GM21786 (cell line): ENCODE data around the gene CDKN1B.

ENCODE experiments used
- ATAC-seq: cut with Tn5 transposase; IDR thresholded peaks from one replicate; pipeline ENCODE4 v1.9.1; 2021; ENCODE audit not compliant: unreplicated experiment

Gene CDKN1B

GRCh38 chr12:12700254-12700653 lies 16.9 kb upstream of the CDKN1B start:
- ATAC-seq: no peak

DNA sequence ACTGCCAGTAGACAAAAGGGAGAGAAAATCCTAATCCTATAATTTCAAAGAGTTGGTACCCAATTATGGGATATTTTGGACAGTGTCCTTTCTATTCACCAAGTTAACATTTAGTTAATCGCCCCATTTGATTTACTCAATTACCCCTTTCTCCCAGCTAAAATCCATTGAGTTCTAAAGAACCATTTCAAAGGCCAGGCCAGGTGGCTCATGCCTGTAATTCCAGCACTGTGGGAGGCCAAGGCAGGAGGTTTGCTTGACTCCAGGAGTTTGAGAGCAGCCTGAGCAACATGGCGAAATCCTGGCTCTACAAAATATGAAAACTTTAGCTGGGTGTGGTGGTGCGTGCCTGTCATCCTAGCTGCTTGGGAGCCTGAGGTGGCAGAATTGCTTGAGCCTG lies 15.7 kb upstream of the CDKN1B start:
- ATAC-seq: no peak

- peak; percentile 71 for ATAC-seq
Observed at GRCh38 chr12:12704593-12705230, 12.5 kb upstream of the CDKN1B start.

DNA sequence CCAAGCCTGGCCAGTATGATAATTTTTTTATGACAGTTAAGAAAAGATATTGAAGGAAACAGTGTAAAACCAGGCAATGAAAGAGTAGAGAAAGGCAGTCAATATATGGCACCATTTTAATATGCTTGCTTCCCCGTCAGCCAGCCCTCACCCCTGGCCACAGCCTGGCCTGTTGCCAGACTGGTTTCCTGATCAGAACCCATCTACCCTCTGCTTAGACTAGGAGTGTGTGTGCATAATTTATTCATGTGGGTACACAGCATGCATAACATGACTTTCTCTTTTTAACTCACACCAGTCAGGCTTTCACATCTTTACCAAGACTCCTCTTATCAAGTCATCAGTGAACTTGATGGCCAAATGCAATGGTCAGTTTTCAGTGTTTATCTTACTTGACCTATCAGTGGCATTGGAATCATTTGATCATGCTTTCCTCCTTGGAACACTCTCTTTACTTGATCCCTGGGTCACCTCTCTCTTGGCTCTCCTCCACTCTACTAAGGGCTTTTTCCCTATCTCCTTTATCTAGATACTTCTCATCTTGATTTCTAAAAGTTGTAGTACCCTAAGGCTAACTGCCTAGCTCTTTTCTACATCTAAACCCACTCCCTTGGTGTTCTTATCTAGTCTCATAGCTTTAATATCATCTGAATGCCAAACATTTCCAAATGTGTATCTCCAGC lies 11.2 kb upstream of the CDKN1B start:
- no peak for ATAC-seq

- ATAC-seq: no peak
Observed at GRCh38 chr12:12713932-12714275, 3.3 kb upstream of the CDKN1B start.

- ATAC-seq: peak; percentile 30
Observed at GRCh38 chr12:12714276-12715021, 2.7 kb upstream of the CDKN1B start.

GRCh38 chr12:12715128-12715458 lies 2.1 kb upstream of the CDKN1B start:
- no peak for ATAC-seq

DNA sequence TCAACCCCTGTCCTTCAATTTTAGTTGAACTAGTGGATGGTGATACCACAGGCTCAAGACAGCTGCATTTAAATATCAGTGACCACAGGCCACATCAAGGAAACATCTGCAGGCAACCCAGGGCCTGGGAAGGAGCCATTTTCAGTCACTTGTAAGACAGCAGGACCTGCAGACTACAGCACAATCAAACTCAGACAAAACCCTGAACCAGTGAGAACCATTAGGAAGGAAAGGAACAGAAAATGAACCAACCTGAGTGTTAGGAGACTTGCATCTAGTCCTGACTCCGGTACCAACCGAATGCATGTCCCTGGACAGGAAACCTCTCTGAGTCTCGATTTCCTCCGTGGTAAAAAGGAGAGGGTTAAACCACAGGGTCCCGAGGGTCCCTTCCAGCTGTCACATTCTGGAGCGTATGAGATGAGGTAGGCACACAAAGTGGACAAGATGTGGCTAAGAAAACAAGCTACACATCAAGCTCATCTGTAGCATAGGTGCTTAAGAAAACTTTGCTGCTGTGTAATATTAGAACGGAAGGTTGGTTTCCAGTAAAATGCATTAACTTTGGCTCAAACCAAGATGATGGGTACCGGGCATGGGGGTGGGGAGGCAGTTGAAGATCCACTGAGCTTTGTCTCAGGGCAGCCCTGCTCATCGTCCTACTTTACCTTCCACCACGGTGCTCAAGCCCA lies 1.6 kb upstream of the CDKN1B start:
- peak; percentile 41 for ATAC-seq

DNA sequence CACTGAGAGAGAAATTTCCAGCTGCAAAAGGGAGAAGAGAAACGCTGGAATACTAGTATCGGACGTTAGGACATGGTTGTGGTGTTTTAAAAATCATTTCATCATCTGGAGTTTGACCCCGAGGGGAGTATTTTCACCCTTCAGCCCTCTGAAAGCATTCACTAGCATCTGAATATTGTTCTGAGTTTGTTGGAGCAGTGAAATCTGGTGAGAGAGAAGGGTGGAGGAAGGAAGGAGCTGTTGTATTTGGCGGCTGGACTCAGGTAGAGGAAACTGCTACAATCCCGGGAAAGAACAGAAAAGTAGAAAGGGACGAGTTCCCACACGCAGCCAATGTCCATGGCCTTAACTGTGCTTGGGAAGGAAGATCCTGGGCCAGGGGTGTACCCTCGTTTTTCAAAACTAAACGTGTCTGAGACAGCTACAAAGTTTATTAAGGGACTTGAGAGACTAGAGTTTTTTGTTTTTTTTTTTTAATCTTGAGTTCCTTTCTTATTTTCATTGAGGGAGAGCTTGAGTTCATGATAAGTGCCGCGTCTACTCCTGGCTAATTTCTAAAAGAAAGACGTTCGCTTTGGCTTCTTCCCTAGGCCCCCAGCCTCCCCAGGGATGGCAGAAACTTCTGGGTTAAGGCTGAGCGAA lies 896 bp upstream of the CDKN1B start:
- ATAC-seq: no peak

DNA sequence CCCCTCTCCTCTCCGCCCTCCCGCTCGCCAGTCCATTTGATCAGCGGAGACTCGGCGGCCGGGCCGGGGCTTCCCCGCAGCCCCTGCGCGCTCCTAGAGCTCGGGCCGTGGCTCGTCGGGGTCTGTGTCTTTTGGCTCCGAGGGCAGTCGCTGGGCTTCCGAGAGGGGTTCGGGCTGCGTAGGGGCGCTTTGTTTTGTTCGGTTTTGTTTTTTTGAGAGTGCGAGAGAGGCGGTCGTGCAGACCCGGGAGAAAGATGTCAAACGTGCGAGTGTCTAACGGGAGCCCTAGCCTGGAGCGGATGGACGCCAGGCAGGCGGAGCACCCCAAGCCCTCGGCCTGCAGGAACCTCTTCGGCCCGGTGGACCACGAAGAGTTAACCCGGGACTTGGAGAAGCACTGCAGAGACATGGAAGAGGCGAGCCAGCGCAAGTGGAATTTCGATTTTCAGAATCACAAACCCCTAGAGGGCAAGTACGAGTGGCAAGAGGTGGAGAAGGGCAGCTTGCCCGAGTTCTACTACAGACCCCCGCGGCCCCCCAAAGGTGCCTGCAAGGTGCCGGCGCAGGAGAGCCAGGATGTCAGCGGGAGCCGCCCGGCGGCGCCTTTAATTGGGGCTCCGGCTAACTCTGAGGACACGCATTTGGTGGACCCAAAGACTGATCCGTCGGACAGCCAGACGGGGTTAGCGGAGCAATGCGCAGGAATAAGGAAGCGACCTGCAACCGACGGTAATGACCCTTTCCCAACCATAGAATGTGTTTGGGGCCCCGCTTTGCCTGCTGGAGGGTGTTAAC lies 615 bp downstream of the CDKN1B start:
- no peak for ATAC-seq

DNA sequence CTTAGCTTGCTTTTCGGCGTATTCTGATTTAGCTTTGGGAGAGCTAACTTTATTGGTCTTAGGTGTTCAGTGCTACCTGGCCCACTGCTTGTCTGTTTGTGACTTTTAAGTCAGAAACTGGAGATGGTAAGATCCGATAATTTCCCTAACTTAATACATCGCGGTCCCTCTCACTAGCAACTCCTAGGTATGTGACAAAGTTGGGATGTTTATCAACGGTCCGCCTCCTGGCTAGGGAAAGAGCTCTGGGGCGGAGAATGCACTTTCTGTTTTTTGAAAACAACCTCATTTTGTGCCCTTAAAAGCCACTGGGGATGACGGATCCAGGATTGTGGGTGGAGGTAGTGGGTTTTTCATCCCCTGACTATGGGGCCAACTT lies 1.2 kb downstream of the CDKN1B start:
- no peak for ATAC-seq

DNA sequence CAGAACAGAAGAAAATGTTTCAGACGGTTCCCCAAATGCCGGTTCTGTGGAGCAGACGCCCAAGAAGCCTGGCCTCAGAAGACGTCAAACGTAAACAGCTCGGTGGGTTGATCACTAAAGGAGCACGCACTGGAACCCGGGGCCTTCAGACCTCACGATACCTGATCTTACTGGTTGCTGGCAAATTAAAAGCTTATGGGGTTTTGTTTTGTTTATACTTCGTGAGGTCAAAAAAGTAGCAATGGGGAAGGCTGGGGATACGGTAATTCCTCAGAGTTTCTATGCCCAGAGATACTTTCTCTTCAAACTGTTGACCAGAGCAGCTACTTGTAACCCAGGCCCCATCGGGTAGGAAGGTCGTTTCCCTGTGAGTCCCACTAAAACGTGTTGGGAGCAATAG lies 1.7 kb downstream of the CDKN1B start:
- no peak for ATAC-seq

GRCh38 chr12:12719496-12719895 lies 2.3 kb downstream of the CDKN1B start:
- ATAC-seq: no peak

GRCh38 chr12:12720052-12720451 lies 2.9 kb downstream of the CDKN1B start:
- ATAC-seq: no peak

DNA sequence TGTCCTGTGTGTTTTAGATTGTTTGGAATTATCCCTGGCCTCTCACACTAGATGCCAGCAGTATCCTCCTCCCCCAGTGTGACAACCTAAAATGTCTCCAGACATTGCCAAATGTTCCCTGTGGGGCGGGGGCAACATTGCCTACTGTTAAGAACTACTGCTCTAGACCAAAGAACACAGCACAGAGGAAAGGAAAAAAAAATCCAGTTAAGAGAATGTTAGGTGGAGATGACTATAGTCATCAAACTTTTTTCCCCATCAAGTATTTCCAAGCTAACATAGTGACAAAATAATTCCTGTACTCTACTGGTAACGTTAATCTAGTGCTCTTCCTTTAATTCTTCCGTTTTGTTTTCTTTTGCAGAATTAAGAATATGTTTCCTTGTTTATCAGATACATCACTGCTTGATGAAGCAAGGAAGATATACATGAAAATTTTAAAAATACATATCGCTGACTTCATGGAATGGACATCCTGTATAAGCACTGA lies 3.5 kb downstream of the CDKN1B start:
- no peak for ATAC-seq

DNA sequence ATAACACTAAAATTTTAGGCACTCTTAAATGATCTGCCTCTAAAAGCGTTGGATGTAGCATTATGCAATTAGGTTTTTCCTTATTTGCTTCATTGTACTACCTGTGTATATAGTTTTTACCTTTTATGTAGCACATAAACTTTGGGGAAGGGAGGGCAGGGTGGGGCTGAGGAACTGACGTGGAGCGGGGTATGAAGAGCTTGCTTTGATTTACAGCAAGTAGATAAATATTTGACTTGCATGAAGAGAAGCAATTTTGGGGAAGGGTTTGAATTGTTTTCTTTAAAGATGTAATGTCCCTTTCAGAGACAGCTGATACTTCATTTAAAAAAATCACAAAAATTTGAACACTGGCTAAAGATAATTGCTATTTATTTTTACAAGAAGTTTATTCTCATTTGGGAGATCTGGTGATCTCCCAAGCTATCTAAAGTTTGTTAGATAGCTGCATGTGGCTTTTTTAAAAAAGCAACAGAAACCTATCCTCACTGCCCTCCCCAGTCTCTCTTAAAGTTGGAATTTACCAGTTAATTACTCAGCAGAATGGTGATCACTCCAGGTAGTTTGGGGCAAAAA lies 4.1 kb downstream of the CDKN1B start:
- no peak for ATAC-seq

GRCh38 chr12:12721814-12722434 lies 4.8 kb downstream of the CDKN1B start:
- ATAC-seq: no peak

DNA sequence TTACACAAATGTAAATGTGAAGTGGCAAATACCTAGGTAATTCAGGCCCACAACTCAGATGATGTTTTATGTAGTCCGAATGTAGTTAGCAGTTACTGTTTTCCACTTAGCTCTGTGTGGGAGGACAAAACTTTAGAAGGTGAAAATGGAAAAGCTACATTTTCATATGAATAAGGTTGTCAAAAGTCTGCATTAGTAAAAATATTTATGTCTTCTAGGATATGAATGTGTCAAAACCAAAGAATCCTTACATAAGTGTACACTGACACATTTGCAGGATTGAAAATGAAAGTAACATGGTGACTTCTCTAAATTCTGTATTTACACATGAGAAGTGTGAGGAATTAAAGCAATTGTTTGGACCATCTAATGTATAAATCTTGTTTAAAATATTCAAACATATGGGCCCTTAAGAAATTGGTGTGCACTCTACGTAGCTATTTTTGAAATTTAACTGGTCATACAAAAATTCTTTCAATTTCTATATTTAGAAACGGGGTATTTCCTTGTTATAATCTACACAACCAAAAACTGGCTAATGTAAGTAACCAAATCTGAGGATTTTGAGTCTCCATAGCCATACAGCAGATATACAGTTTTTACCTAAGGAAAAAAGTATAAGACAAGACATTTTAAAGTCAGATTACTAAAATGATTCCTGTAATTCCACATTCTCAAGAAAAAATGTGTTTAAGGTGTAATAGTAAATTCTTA lies 5.4 kb downstream of the CDKN1B start:
- no peak for ATAC-seq

- no peak for ATAC-seq
Observed at GRCh38 chr12:12723149-12723680, 6.0 kb downstream of the CDKN1B start.
